DMS53 (cell line): ENCODE results near the gene GRIA1.

Experiments
- DNase-seq: peaks from one replicate; lab custom pipeline; 2025; lab: John Stamatoyannopoulos, UW

The GRIA1 gene

DNA sequence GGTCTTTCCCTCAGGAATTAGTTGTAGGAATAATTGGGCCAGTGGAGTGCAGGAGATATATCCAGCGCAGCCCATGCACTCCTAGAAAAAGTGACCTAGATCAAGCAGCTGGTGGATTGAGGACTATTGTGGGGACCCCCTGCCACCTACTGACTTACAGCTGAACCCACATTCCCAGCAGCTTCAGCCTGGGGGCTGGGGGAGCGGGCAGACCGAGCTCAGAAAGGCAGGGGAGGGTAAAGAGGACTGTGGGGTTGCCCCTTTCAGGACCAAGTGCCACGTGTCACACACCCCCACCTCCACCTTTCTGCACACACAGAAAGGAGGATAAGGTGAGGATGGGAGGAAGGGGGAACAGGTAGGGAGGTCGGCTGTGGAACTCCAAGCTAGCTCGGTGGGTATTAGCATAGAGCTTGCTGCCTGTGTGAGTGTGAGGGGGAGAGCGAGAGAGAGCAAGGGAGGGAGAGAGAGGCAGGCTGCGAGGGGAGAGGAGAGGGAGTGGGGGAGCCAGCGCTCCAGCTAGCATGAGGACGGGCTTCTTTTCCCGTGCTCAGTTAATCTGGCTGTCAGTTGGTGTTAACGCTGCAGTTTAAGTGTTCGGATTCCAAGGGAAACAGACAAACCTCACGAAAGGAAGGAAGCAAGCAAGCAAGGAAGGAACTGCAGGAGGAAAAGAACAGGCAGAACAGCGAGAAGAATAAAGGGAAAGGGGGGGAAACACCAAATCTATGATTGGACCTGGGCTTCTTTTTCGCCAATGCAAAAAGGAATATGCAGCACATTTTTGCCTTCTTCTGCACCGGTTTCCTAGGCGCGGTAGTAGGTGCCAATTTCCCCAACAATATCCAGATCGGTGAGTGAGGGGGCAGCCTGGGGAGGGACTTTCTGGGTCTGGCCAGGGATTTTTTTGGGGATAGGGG is at the start of gene GRIA1:
GRIA1 (plus strand) TSS at position 553 of the 920 bp plus-strand sequence.
- no peak for DNase-seq

DNA sequence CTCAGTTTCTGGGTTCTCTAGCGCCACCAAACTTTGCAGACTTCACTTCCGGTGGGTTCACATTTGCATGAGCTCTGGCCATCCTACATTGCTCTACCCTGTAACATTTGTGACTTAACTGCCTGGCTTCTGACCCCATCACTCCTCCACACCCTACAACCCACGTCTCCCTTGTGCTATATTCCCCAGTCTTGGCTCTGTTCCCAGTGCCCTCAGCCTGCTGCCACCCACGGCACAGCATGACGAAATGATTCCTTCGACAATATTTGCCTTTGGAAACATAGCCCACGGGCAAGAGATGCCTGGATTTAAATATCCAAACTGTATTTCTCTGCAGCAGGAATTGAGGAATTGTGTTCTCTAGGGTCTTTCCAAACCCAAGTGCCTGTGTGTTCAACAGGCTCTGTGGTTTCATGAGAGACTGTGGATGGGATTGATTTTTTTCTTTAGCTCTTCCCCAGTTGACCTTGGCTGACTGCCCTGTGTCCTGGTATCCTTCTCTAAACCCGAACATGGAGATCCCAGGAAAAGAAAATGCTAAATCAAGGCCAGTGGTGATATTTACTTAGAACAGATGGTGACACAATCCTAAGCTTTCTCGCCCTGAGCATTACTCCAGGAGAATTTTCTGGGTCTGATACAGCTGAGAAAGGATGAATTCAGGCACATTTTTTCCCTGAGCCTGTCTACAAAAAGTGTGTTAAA is 44.4 kb upstream of the GRIA1 start:
- peak; percentile 77 for DNase-seq

- no peak for DNase-seq
These were observed 42.9 kb upstream of the GRIA1 start for GRCh38 chr5:153447534-153447933.

GRCh38 chr5:153456354-153456753 is 34.1 kb upstream of the GRIA1 start:
- DNase-seq = no peak

- no peak for DNase-seq
These were observed 33.5 kb upstream of the GRIA1 start for GRCh38 chr5:153456993-153457392.

DNA sequence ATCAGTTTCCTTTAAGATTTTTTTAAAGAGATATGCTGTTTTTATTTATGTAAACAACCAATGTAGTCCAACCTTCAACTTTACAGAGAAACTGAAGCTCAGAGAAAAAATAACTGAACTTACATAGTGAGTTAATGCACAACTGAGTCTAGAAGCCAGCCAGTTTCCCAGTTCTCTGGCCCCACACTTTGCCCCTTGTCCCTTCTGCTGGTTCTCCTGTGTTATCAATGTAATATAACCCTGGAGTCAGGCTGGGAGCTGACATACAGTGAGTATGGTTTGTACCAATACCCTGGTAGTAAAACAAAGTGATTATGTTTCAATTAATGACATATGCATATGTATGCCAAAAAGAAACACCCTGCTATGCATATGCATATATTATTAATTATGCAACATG is 32.2 kb upstream of the GRIA1 start:
- no peak for DNase-seq

DNA sequence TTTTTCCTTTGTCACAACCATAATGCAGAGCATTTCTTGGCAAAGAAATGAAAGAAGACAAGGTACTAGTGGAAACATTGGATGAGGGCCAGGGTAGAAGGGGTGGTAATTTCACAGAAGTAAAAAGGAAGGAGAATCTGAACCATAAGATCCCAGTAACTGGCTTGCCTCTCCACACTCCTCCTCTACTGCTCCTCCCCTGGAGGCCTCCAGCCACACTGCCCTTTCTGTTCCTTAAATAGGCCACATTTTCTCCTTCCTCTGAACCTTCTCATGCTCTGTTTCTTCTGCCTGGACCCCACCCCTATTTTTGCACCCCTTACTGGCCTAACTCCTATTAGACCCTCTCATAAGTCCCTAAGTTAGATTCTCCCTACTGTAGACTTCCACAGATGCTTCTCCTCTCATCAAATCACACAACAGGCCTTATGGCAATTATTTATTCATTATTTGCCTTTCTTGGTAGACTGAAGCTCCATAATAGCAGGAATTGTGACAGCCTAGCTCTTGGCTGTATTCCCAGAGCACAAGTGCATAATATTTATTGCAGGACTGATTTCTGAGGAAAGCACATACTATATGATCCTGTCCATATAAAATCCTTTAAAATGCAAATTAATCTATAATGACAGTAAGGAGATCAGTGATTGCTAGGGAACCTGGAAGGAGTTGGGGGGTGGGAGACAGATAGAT is 31.3 kb upstream of the GRIA1 start:
- DNase-seq = peak; percentile 30

DNA sequence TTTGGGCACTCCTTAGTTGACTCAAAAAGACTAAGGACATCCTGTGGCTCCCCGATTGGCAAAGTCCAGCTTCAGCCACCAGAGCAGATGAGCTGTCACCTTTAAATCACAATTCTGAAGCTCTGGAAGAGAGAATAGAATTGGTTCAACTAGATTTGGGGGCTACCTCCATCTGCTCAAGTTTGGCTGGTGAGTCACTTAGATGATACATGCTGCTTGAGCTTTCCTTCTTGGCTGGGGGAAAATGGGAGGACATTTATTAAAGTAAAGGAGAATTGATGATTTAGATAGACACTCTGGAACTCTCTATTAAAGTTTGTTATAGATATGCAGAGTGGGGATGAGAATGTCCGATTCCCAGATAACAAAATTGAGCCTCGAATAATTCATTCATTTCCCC is 30.0 kb upstream of the GRIA1 start:
- no peak for DNase-seq

DNA sequence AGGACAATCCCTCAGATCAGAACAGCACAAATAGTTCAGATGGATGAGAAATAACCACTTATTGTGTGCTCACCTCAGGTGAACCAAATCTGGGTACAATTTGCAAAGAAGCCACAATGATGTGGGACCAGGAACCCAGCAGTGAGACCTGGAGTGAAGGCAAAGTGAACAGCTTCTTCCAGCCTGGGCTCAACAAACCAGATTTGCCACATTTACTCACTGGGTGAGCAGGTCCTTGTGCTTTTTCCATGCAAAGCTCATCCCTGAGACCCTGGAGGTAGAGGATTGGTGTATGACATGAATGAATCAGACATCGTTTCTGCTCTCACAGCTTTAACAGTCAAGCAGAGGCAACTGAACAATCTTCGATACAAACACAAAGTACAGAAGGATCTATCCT is 29.1 kb upstream of the GRIA1 start:
- no peak for DNase-seq

DNA sequence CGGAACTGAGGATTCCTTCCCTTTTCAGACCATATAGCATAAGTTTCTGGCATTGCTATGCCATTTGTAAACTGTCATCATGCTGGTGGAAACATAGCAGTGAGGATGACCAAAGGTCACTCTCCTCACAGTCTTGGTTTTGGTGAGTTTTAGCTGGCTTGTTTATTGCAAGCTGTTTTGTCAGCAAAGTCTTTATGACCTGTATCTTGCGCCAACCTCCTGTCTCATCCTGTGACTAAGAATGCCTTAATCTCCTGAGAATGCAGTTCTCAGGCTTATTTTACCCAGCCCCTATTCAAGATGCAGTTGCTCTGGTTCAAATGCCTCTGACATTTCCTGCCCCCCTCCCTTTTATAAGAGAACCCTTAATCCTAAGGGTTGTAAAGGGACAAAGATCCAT is 26.7 kb upstream of the GRIA1 start:
- no peak for DNase-seq

DNA sequence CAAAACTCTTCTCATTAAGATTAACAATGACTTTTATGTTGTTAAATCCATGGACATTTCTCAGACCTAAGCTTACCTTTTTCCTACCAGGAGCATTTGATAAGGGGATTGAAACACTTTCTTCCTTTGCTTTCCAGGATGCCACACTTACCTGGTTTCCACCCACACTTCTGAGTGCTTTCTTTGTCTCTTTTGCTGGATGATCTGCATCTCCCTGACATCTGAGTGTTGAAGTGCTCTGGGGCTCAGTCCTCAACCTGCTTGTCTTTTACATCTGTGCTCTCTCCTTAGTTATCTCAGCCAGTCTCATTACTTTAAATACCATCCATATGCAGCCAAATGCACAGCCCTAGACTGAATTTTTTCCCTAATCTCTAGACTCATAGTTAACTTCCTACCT is 22.9 kb upstream of the GRIA1 start:
- DNase-seq = no peak

DNA sequence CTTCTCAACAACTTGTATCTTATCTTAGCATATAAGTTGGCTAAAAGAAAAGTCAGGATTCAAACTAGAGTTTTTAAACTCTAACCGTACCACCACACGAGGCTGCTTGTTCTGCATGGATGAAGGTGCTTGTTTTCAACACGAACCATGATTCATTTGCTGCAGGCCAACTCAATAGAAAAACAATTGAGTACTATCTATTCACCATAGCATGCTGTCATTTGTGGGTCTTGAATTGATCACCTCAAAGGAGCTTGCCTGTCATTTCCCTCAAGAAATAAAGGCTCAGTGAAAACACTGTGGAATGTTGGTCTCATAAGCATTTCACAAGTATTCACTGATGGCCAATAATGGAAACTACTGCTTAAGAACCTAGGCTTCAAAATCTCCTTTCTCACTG is 21.0 kb upstream of the GRIA1 start:
- no peak for DNase-seq

- no peak for DNase-seq
These were observed 19.7 kb upstream of the GRIA1 start for GRCh38 chr5:153470736-153471135.

DNA sequence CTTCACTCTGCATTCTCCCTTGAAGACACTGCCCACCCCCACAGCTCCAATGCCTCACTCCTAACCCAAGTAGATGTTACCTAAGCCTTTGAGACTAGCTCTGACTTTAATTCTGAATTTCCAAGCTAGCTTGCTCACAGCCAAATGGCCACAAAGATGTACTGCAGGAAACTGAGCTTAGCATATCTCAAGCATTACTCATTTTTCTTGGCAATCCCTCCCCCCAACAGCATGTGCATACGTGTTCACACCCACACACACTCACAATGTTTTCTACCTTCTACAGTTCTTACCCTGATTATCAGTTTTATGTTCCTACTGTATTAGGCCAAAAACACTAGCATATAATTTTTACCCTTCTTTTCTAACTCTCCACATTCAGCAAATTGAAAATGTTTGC is 13.7 kb upstream of the GRIA1 start:
- DNase-seq = peak; percentile 27

- peak; percentile 58 for DNase-seq
These were observed 10.1 kb upstream of the GRIA1 start for GRCh38 chr5:153480401-153480800.

GRCh38 chr5:153483482-153483881 is 7.0 kb upstream of the GRIA1 start:
- DNase-seq = no peak

- DNase-seq = no peak
These were observed 4.8 kb upstream of the GRIA1 start for GRCh38 chr5:153485641-153486040.

- DNase-seq = no peak
These were observed 3.7 kb upstream of the GRIA1 start for GRCh38 chr5:153486771-153487170.

- DNase-seq = no peak
These were observed 859 bp upstream of the GRIA1 start for GRCh38 chr5:153489611-153490010.

DNA sequence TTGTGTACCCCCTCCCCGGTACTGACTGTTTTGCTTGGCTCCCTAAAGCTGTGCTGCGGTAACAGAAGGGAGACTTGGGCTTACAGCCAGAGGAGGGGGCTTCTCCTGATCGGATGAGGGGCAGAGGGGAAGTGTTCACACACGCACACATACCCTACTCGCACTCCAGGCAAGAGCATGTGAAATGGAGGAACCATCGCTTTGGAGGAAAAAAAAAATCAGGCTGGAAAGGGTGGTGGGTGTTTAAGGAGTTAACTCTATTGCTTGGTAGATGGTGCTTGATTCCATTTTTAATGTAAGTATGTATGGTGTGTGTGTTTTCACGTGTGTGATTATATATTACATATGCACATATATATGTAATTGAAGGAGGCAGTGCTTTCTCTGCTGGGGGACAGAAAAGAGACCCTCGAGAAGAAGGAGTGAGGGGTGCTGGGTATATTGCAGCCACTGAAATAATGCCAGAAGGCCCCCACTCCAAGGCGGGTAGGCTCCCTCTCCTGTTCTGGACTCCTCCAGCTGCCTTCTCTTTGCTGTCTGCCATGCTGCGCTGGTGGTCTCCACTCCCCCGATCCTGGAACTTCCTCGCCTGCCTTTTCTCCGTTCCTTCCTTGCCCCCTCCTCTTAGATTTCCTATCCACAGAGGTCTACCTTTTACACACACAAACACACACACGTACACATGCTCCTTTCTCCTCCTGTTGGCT is 721 bp downstream of the GRIA1 start:
- DNase-seq = no peak

DNA sequence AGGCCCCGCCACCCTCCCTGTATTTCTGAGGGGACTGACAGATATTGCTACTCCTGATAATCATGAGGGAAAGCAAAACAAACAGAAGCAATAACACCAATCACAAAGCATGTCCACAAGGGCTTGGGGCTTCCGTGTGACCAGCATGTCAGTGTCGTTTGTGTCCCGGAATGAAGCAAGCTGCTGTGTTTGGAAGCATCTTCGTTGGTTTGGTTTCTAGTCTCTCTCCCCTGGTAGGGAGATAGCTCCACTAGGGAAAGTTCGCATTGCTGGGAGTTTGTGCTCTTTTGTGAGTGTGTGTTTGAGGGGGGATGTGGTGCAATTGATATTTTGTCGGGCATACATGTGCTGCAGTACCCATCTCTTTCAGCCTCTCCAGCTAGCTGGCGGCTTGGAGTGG is 1.4 kb downstream of the GRIA1 start:
- peak; percentile 62 for DNase-seq

DNA sequence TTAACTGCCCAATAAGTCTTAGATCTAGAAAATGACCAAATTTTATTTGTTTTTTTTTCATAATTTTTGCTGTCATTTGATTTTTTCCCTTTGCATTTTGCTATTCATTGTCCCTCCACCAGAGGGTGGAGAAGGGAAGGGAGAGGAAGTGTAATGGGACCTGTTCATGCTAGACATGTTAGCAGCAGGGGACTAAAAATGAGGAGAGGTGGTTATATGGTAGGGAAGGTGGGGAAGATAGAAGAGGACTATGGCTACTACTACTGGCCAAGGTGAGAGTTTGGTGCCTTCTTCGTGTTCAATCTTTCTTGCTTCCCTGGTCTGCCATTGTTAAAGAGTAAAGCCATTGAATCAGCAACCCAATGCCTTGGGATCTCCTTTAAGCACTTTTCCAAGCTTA is 6.4 kb downstream of the GRIA1 start:
- peak; percentile 72 for DNase-seq
